Measurements from ENCODE around the gene ADRB1.
A peak's percentile ranks its signal among the peaks of the same experiment; 100 is the strongest.

ADRB1 gene

DNA sequence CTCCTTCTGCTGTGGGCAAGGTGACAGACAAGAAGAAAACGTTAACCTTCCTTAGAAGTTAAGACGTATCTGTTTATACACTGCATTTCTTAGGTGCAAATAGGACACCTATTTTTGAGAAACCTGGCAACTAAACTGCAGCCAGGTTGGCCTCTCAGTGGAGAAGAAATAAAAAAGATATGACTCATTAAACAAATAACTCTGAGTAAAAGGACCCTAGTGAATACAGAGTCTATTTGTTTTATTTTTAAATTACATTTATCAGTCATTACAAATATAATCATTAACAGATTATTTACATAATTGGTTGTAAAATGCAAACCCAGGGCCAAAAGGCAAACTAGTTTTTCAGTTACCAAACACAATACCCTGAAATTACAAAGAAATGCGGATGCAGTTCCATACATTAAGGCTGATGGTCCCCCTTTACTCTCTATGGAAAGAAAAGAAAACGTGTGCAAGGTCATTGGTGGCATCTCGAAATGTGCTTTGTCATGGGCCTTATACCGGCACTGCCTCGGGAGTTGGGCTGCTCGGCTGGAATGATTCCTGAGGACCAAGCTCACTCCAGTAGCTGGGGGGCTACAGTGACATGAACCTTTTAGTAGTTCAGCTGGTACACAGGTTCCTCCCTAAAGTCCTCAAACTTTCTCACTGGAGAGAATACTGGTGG lies 38.4 kb downstream of the ADRB1 start:
- Mint-ChIP-seq H3K36me3 (no peaks in the 10 kb centered on the region), H3K27me3 (peaks cover 2% of the 10 kb centered on the region), H3K27ac (no peak overlapping the region), H3K4me3 (no peak overlapping the region), H3K4me1 (ENCODE audit: low read depth) (no peaks in the 10 kb centered on the region), H3K9me3 (ENCODE audit: low read depth) (no peaks in the 10 kb centered on the region)

DNA sequence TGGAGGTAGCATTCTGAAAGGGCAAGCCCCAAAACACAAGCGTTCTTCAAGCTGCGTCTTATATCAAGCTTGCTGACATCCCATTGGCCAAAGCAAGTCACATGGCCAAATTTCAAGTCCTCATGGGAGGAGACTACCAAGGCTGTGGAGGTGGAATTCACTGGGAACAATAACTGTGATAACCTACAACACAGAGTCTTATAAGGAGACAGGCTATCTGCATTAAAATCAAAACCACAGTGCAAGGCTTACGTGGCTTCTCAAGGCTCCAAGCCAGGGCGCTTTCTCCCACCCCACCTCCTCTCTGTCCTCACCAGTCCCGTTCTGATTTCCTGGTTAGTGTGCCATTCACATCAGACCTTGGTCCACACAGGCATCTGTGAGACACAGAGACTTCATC lies 39.4 kb downstream of the ADRB1 start:
- Mint-ChIP-seq H3K27me3 (no peaks in the 10 kb centered on the region), H3K4me3 (no peak overlapping the region), H3K27ac (no peak overlapping the region), H3K4me1 (ENCODE audit: low read depth) (no peaks in the 10 kb centered on the region), H3K36me3 (no peaks in the 10 kb centered on the region), H3K9me3 (ENCODE audit: low read depth) (no peaks in the 10 kb centered on the region)

GRCh38 chr10:114084215-114084614 lies 40.5 kb downstream of the ADRB1 start:
- no peaks in the 10 kb centered on the region for H3K4me1 Mint-ChIP-seq (ENCODE audit: low read depth)
- H3K27me3 Mint-ChIP-seq = no peaks in the 10 kb centered on the region
- no peaks in the 10 kb centered on the region for H3K9me3 Mint-ChIP-seq (ENCODE audit: low read depth)
- no peaks in the 10 kb centered on the region for H3K36me3 Mint-ChIP-seq
- no peak overlapping the region for H3K4me3 Mint-ChIP-seq
- no peak overlapping the region for H3K27ac Mint-ChIP-seq

- H3K36me3 Mint-ChIP-seq = no peaks in the 10 kb centered on the region
- no peak overlapping the region for H3K4me3 Mint-ChIP-seq
- no peaks in the 10 kb centered on the region for H3K9me3 Mint-ChIP-seq (ENCODE audit: low read depth)
- H3K4me1 Mint-ChIP-seq (ENCODE audit: low read depth) = no peaks in the 10 kb centered on the region
- H3K27ac Mint-ChIP-seq = no peak overlapping the region
- H3K27me3 Mint-ChIP-seq = no peaks in the 10 kb centered on the region
These were observed 43.6 kb downstream of the ADRB1 start for GRCh38 chr10:114087255-114087654.

- H3K9me3 Mint-ChIP-seq (ENCODE audit: low read depth) = no peaks in the 10 kb centered on the region
- H3K4me1 Mint-ChIP-seq (ENCODE audit: low read depth) = no peaks in the 10 kb centered on the region
- no peaks in the 10 kb centered on the region for H3K27me3 Mint-ChIP-seq
- H3K4me3 Mint-ChIP-seq = no peak overlapping the region
- no peak overlapping the region for H3K27ac Mint-ChIP-seq
- H3K36me3 Mint-ChIP-seq = no peaks in the 10 kb centered on the region
These were observed 44.0 kb downstream of the ADRB1 start for GRCh38 chr10:114087655-114088054.

GRCh38 chr10:114094795-114095194 lies 51.1 kb downstream of the ADRB1 start:
- Mint-ChIP-seq H3K36me3 (peaks cover 2% of the 10 kb centered on the region), H3K4me3 (no peak overlapping the region), H3K27ac (no peak overlapping the region), H3K9me3 (ENCODE audit: low read depth) (no peaks in the 10 kb centered on the region), H3K27me3 (peaks cover 6% of the 10 kb centered on the region), H3K4me1 (ENCODE audit: low read depth) (peaks cover 31% of the 10 kb centered on the region)

DNA sequence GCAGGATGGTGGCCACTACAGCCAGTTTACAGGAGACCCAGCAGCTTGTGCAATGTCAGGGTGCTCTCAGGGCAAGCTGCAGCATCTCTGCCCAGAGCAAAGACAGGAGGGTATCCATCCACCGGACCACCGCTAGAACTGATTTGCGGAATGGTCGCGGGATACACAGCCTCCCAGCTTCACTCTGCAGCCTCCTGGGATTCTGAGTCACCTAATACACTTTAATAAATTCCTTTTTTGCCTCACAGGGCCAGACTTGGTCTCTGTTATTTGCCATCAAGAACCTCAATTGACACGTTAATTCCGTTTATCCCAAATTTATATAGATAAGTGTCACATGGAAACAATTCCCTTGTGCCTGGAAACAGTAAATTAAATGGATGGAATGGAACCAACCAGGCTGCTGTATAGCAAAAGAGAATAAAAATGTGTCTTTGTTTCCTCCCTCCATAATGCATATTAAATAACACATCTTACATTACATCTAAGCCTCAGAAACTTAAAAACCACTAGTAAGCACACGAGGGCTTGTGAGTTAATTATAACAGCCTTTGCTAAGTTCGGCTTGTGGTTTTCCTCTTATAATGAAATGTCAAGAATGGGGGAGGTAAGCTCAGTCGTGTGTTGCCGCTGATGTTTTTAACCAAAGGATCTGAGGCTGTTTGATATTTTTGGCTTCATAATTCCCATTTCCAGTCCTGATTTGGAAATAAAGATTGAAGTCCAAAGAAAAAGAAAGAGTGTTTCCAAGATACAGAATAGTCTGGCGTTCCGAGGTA lies 52.1 kb downstream of the ADRB1 start:
- Mint-ChIP-seq H3K27ac (no peak overlapping the region), H3K27me3 (peaks cover 16% of the 10 kb centered on the region), H3K4me3 (peak overlapping the region; percentile 2), H3K4me1 (ENCODE audit: low read depth) (peaks cover 38% of the 10 kb centered on the region), H3K36me3 (peaks cover 2% of the 10 kb centered on the region), H3K9me3 (ENCODE audit: low read depth) (no peaks in the 10 kb centered on the region)
